NOMO-1 treated with DMSO at 0.1 percent for 48 hours (cell line): ENCODE measurements around the gene WWOX.
A peak's percentile ranks its signal among the peaks of the same experiment; 100 is the strongest.

Source experiments
- DNase-seq: peaks from one replicate; lab custom pipeline; 2025; ENCODE audit not compliant: unreplicated experiment; lab: John Stamatoyannopoulos, UW

Gene WWOX

DNA sequence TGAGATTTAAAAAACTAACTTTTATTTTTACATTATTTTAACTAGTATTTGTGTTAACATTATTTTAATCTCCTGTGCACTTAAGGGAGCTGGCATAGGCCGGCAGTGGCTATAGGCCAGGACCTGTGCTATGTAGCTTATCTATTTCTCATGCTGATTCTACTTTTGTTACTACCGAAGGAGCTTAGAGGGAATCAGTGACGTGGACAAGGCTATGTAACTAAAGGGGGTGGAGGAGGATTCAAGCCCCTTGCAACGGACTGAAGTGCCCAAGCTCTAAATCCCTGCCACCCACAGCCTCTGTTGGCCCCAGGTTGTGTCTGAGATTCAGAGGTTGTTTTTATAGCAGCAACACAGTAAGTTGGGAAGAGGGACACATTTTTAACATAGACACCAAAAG is 356.4 kb downstream of the WWOX start:
- DNase-seq, result no peak

DNA sequence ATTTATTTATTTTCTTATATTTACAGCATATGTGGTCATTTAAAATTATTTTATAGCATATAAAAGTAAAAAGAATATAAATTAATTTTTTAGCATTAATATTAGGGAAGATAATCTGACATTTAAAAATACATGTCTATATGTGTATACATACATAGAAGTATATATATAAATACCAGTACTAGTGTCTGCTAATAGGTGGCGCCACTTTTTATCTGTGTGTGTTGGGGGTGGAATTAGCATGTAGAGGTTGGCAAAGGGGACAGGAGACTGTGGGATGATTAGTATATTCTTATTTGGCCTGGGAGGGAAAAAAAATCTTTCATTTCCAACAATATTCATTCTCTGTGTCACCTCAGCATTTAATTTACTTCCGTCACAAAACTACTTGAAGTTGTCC is 359.1 kb downstream of the WWOX start:
- no peak for DNase-seq

DNA sequence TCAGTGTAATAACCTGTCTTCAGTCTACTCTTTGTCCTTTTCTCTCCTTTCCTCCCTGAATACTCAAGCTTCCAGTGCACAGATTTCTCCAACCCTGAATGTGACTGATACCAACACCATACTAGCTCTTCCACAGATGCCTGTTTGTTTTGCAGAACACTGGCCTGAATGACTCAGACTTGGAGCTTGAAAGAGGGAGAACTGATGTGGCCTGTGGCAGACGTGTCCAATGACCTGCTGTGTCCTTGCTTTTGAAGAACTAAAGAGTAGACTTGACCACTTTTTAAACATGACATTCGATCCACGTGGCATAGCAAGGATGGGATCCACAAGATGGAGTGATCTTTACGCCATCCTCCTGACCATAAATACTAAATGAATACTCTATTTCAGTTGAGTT is 361.0 kb downstream of the WWOX start:
- DNase-seq, result peak; percentile 7

DNA sequence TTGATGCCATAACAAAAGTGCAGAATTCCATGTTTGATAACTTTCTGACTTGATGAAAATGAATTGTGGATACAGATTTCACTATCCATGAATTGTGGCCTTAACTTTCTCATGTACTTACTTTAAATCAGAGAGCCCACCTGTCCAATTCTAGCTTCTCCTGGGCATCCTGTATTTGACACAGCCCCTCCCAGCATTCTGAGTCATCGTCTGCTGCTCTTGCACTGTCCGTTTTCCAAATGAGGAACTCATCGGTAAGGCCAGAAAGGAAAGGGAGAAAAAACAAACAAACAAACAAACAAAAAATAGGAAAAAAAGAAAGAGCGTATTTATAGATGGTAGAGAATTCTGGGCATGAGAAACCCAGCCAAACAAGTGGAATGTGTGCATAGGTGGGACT is 361.6 kb downstream of the WWOX start:
- DNase-seq, result peak; percentile 30

DNA sequence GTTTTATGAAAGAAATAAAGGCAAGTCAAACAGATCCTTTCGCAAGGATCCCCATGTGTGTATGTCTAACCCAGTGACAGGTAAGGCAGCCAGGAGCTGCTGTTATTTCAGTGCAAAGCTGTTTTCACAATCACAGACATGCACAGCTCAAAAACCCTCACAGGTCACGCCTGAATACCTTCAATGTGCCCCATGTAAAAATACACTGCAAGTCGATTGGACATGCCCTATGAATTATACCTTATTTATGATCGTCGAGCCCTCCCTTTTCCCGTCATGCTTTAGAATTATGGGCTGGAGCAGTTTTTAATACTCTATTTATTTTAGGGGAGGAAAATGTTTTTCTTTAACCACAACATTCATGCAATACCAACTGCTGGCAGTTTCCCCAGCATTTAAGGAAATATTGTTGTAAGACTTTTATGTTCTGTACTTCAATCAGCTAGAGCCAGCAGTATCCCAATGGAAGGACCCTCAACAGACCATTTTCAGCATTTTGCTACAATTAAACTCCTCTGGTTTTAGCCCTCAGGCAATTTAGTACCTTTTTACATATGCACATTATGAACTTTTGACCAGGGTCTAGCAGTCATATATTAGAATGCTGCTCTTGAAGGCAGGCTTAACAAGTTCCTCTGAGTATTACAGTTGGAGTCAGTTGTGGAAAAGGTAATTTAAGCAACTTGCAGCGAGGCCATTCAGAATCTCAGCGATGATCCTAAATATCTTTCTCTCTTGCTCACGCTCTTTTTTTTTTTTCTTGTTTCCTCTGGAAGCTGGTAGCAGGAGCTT is 362.2 kb downstream of the WWOX start:
- peak; percentile 71 for DNase-seq

DNA sequence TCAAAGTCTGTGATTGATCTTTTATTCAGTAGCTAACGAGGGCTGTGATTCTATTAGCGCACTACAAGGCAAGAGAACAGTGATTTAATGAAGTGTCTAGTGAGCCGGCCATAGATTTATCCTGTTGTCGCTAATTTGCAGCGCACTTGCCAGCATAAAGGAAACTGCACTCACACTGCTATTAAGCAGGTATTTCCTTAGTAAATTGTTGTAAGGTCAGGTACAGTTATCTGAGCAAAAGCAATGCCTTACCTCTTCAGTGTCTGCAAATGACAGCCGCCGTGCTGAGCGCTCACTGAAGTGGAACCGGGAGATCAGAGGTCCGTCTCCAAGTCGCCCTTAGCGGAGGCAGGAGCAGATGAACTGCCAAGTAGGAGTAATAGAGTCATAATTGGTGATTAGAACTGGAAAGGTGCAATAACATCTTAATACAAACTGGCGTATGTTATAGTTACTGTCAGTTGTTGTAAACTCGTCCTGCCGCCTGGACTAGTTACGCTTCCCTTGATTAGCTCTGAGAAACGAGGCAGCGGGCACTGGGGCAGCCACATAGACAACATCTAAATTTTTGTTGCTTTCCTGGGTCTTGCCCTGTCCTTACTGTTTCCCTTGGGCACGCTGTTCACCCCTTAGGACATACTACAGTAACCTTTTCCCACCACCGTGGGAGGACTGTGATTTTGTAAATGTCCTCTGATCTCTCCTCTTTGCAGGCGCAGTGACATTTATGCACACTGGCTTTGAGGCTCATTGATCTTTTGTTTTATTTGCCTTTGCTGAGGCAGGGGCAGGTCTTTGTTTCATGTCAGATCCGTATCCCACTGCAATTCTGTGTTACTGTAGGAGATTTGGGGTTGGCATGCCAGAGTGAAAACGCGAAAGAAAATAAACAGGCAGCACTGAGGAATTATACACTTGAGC is 363.1 kb downstream of the WWOX start:
- DNase-seq, result no peak

DNA sequence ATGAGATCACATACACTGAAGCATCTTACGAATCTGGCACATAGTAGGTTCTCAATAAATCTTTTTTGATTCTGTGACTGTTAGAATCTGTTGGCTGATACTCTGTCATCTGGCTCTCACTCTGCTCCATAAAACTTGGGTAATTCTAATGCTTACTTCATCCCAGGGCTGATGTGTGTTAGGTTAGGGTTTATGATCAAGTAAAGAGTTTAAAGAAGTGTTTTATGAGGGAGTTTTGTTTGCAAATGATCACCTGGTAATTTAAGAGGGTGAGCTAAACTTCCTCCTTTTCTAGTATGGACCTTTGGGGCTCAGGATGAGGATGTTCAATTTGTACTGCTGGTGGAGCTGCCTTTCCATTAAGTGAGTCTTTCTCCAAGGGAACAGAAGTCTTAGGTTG is 364.1 kb downstream of the WWOX start:
- DNase-seq, result peak; percentile 58

DNA sequence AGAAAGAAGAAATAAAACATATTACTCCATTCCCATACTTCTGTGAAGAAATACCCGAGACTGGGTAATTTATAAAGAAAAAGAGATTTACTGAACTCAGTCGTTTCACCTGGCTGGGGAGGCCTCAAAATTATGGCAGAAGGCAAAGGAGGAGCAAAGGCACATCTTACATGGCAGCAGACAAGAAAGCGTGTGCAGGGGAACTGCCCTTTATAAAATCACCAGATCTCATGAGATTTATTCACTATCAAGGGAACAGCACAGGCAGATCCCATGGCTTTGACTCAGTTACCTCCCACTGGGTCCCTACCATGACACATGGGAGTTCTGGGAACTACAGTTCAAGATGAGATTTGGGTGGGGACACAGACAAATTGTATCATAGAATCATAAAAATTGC is 365.4 kb downstream of the WWOX start:
- DNase-seq, result no peak

DNA sequence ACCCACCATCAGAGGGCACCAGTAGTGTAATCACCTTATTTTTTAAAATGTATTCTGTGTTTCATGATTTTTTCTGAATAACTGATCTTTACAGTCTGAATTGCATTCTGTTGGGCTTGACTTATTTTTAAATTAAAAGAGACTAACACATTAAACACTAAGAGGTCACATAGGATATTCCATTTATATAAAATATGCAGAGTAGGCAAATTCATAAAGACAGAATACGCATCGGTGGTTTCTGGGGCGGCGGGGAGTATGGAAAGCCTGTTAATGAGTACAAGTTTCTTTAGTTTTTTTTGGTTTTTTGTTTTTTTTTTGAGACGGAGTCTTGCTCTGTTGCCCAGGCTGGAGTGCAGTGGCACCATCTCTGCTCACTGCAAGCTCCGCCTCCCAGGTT is 366.3 kb downstream of the WWOX start:
- DNase-seq, result no peak

DNA sequence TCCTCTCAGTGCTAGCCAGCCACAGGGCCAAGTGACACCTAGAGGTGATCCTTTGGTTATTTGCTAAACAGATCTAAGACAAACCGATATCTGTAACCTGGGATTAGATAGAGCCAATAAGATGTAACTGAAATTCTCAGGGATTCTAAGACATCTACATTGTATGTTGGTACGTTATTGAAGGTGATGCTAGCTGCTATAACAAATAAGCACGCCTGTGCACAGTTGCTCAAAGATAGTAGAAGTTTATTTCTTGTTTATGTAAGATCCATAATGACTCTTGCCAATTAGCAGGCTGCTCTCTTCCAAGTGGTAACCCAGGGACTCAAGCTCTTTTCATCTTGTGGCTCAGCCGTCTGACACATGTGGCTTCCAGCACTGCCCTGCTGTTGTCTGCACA is 370.3 kb downstream of the WWOX start:
- no peak for DNase-seq

DNA sequence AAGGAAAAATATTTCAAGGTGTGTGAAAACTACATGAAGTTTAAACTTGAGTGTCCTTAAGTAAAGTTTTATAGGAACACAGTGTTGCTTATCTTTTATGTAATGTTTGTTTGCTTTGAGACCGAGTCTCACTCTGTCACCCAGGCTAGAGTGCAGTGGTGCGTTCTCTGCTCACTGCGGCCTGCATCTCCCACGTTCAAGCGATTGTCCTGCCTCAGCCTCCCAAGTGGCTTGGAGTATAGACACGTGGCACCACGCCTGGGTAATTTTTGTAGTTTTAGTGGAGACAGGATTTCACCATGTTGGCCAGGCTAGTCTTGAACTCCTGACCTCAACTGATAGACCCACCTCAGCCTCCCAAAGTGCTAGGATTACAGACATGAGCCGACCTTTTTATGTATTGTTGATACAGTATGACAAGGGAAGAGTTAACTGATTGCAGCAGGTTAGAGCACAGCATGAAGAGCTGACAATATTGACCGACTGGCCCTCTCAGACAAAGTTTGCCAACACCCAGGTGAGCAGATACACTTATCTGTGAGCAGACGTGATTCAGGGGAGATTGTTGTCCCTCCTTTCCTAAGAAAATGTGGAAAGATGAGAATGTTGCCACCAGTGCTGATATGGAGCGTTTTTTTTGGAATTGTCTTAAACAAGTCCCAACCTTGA is 373.7 kb downstream of the WWOX start:
- no peak for DNase-seq

DNA sequence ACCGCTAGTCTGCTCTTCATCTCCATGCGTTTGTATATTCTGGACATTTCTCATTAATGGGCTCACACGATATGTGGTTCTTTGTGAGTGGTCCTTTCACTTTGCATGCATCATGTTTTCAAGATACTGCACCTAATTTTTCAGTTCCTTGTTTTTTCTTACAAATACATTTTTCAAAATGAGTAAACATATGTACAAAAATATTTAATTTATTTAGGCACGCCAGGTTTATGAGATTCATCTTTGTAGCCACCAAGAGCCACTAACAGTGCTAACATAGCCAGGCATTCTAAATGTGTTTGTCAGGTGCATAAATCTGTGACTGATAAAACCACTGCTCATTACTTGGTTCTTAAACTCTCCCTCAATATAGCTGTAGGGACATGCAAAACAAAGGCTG is 375.3 kb downstream of the WWOX start:
- DNase-seq, result no peak

DNA sequence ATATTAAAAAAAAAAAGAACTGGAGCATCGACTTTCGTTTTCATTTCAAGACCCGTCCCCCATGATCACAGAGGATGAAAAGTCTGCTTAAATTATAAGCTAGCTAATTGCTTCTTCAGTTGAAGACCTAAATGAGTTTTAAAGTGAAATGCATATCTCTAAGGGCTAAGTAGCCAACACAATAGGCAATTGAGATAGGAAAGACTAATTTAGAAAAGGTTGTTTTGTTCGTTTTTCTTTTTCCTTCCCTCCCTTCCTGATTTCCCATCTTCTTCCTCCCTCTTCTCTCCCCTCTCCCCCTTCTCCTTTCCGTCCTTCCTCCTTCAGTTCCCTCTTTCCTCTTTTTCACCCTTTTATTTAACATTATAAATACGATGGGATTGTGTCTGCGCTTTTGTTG is 377.2 kb downstream of the WWOX start:
- DNase-seq, result no peak

DNA sequence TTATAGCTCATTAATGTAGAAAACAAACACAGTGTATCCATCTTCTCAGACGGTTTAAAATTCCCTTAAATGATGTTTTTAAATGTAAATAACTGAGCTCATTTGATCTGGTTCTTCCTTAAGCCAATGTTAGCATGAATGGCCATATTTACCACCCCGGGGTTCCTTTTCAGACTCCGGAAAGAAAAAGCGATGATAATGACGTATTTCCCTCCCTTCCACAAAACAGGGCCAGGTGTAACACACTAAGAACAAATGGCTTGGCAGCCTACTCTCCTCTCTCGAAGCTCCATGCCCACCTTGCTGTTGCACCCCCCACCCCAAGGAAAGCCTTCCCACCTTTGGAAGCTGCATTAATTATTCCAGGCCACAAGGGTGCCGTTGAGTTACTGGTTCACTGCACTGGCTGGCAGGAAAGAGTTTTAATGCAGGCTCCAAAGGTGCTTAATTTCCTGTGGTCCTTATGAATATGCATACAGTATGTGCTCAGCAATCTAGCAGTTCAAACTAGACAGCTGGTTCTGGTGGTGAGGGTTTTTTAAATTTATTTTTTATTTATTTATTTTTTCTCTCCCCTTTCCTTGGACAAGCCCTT is 378.9 kb downstream of the WWOX start:
- DNase-seq, result peak; percentile 36

DNA sequence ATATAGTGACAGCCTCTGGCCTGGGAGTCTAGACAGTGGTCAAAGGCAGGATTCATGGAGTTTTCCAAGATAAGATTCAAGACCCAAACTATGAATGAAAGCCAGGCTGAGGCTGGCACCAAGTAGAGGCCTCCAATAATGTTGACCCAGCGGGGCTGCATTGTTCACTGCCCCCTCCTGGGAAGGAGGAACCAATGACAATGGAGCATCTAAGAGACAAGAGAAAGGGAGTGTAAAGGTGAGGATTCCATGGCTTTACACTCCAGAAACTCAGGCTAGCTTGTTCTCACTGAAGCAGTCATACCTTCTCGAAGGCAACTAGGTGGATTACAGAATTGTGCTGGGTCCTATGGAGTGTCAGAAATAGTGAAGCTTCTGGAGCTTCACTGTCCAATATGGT is 380.3 kb downstream of the WWOX start:
- no peak for DNase-seq

DNA sequence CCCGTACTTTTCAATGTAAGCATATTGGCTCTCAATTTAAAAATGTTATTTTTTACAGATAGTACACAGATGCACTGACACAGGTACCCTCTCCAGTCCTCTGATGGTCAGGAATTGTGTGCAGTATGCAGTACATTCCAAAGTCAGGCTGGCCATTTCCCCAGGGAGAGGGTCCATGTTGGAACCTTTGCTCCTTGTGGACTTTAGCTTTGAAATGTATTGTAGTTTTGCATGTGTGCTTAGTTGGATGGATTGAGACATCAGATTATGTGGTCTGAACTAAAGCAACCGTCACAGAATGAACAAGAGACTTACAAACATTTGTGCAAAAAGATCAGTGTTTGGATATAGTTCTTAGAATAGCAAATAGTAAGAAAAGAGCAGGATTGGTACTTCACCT is 381.1 kb downstream of the WWOX start:
- DNase-seq, result no peak

DNA sequence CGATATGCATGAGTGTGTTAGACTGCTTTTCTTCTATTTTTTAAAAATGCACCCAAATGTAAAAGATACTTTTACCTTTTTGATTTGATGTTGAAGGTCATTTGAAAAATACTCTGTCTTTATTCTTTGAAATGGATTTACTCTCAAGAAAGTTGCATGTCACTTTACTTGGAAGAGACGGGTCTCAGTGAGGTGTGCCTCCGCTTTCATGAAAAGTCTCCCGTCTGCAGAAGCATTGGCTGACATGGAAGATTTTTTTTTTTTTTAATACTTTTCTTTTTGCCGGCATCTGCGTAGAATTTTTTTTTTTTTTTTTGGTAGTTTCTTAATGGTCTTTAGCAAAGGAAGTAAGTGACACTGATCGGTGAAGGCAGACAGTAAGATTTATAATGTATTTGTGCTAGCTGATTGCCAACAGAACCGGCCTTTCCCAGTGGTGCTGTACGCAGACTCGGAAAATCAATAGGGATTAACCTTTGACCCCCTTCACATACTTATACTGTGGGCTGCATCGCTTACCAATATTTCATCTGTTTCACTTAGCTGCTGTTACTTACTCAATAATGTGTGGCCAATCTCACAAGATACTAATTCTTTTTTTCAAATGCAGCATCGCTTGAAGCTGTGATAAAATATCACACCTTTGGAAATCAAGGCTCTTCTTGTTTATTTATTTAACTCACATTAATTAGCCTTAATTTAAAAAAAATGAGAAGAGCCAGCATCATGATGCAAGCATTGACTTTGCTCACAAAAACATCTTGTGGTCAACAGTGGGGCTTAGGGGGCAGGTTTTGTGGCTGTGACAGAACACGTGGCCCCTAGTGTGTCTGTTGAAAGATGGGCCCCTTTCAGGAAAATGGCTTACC is 383.9 kb downstream of the WWOX start:
- DNase-seq, result peak; percentile 56

DNA sequence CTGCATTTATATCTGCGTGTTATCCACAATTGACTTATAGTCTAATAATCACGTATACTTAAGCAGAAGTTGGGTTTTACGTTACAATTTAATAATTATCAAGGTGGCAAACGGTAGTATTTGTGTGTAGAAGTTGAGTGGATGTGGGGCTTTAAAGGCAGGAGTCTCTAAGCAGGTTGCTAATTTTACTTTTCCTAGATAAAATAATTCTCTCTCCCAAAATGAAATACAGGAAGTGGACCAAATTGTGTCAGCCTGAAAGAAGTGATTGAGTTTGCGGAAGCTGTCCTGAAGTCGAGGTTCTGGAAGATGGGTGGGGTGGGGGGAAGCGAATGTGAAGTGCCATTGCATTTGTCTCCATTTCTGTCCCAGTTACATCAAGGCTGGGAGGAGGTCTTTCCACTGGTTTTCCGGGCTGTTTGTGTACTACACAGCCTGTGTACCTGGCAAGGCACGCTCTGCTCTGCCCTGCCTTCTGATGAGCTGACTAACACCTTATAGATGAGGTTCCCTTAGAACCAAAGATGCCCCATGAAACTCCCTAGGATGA is 385.1 kb downstream of the WWOX start:
- no peak for DNase-seq

DNA sequence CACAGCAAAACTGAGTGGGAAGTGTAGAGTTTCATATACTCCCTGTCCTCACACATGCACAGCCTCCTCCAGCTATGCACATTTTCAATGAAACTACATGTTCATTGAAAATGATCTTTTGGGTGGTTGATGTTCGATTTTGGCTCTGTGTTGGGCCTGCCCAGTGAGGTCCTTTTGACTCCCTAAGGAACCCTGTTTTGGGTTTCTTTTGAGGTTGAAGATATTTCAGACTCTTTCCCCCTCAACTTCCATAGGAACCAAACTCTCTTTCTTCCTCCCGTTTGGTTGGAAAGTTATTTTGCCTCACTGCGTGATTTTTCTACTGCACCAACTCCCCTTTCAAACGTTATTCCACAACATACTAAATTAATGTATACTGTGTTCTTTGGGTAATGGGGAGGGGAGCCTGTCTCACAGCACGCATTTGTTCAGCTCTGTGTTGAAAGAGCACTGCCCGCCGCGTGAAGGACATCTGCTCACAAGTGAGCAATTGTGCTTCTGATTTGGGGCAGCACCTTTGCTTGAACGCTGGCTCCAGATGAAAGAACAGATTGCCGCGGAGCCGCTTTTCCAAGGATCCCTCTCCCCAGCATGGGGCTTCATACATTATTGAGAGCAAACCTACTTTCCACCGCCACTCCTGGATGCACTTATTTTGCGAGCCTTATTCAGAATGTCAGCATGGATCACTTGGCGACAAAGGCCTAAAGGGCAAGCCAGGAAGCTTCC is 385.9 kb downstream of the WWOX start:
- DNase-seq, result no peak

DNA sequence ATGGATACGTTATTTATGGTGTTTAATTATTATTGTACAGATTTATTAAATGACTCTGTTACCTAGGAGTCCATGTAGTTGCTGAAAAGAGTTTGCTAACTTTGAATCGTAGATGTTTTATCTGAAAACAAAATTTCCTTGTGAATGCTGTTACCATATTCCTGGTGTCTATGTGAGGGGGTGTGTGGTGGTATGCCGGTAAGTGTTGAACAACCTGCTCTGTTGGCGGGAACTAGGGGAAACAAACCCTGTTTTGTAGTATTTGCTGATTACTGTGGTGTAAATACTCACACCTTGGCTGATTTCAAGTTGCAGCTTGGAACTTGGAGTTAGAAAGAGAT is 386.4 kb downstream of the WWOX start:
- DNase-seq, result no peak
